HFF-Myc (cell line): ENCODE measurements around the gene DOCK7.

Source experiments
- DNase-seq: peaks from one replicate; pipeline ENCODE4 v3.0.0-alpha.2; 2011; ENCODE audit warnings: low read depth; ENCODE audit errors: extremely low read depth
- H3K4me3 ChIP-seq: replicated peaks from 2 replicates; pipeline ENCODE4 v1.5.1; 2011; ENCODE audit warnings: low read depth, mild to moderate bottlenecking, control low read depth, low read length
- CTCF ChIP-seq: IDR thresholded peaks from 2 replicates; pipeline ENCODE4 v1.5.1; 2012; ENCODE audit warnings: mild to moderate bottlenecking, low read depth, low read length, control low read depth; ENCODE audit errors: missing control alignments

The DOCK7 gene

GRCh38 chr1:62405247-62405646, 282.9 kb downstream of the DOCK7 start:
- H3K4me3 ChIP-seq, result no peak overlapping the region
- TF ChIP-seq CTCF, result no peak
- DNase-seq, result no peak
